Skin of body (tissue), 2 donors: Measurements from ENCODE around the gene SLC43A2. TPM values are rescaled to one million over a fixed set of nuclear protein-coding genes. Genes with fewer than 3 reads are reported as not detected.
"Not testable (repeated sequence)": the region's sequence is repeated elsewhere in the genome, so short reads cannot be mapped to it uniquely, and the experiment has no call there.

ENCODE experiments used
- DNase-seq: peaks from one replicate; lab custom pipeline; 2025; lab: John Stamatoyannopoulos, UW
- total RNA-seq: library from RNA; depleted of rRNA; stranded (reverse); fragments of >200 nt; gene quantifications from one replicate; pipeline ENCODE4 v1.2.3, GENCODE V29; 2014

Gene SLC43A2
- total RNA-seq, 1 donor from 2014 or later, result 8.1 TPM

- no peak for DNase-seq
These were observed 38.4 kb downstream of the SLC43A2 start for GRCh38 chr17:1590029-1590746.

- no peak for DNase-seq
These were observed 39.6 kb downstream of the SLC43A2 start for GRCh38 chr17:1588821-1589585.

GRCh38 chr17:1584167-1584566, 44.5 kb downstream of the SLC43A2 start:
- no peak for DNase-seq

DNA sequence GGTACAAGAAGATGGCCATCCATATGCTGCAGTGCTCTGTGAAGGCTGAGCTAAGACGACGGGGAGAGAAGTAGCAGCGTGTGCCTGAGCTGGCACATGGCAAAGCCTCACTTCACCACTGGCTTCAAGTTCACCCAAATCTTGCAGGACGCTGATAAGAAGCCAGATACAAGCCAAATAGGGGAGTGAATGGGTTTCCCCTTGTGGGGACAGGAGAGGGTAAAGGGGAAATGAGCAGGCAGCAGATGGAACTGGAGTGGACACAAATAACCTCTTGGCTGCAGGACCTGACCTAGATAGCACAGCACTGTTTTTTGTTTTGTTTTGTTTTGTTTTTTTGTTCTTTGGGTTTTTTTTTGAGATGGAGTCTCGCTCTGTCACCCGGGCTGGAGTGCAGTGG, 45.1 kb downstream of the SLC43A2 start:
- no peak for DNase-seq

DNA sequence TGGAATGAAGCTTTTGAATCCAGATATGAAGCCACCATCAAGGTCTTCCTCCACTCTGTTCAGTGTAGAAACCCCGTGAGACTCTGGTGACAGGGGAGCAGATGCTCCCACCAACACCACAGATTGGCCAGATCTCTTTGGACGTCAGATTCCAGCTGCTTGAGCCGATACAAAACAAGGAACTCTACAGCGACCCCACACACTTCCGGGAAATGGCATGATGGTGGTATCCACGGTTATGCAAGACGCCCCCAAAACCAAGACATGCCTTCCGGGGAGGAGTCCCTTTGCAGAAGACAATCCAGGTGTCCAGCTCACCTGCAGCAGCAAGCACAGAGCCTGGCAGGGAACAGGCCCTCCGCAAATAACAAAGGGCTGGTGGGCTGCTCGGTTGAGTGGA, 46.3 kb downstream of the SLC43A2 start:
- DNase-seq, result no peak

GRCh38 chr17:1580979-1581676, 47.5 kb downstream of the SLC43A2 start:
- no peak for DNase-seq

GRCh38 chr17:1578029-1578428, 50.6 kb downstream of the SLC43A2 start:
- no peak for DNase-seq

- DNase-seq, result no peak
These were observed 51.0 kb downstream of the SLC43A2 start for GRCh38 chr17:1577583-1578013.

DNA sequence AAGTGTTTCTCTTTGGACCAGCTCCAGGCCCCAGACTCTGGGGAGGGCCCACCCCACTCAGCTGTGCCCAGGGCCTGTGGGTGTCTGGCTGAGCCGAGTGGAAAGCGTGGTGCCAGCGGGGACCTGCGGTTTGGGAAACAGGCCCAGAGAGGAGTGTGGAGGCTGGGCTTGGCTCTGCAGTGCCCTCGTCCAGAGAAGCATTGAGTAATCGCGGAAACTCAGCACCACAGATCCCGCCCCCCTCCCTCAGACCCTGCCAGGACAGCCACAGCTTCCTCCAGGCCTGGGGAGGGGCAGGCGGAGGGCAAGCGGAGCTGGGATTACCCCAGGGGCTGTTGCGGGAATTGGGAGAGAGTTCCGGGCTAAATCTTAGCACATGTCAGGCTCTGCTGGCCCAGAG, 51.5 kb downstream of the SLC43A2 start:
- peak; percentile 48 for DNase-seq

GRCh38 chr17:1576500-1576899, 52.1 kb downstream of the SLC43A2 start:
- no peak for DNase-seq

DNA sequence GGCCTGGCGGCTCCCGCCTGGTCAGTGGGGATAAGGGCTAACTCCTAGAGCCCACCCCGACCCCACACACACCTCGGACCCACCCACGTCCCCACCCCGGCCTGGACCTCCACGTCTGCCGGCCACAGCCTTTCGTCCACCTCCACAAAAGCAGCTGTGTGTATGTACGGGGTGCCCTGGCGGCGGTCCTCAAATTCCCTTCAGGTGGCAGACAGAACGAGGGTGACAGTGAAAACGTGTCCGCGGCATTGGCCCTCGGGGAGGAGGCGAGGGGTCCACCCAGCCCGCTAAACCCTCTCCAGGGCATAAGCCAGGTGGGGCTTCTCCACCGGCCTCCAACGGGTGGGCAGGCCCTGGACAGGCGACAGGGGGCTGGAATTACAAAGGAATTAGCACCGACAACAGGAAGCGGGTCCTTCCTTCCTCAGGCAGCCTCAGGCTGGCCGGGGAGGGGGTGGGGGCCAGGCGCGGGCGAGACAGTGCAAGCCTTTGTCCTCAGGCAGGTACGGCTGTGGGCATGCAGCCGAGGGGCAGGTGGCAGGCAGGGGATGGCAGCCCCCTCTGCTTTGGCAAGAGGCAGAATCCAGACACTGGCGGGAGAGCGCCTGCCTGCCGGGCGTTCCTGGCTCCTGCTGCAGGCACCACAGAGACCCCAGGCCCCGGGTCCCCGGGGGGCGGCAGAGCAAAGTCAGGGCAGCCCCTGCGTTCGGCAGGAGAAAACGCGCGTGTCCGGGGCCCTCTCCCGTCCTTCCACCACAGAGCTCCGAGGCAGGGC, 53.8 kb downstream of the SLC43A2 start:
- no peak for DNase-seq

- peak; percentile 13 for DNase-seq
These were observed 54.5 kb downstream of the SLC43A2 start for GRCh38 chr17:1573932-1574696.

DNA sequence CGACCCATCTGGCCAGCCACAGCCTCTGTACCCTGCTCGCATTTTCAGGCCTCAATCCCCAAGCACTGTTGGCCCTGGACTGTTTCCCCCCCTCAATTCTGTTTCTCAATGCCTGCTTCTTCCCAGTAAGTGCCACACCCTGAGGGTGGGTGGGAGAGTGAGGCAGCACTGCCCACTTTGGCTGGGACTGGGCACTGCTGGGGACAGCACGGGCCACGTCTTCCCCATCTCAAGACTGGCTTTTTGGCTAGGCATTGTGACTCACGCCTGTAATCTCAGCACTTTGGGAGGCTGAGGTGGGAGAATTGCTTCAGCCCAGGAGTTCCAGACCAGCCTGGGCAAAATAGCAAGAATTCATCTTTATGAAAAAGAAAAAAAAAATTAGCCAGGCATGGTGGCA, 56.0 kb downstream of the SLC43A2 start:
- DNase-seq, result not testable (repeated sequence)

GRCh38 chr17:1571341-1571704, 57.3 kb downstream of the SLC43A2 start:
- no peak for DNase-seq

DNA sequence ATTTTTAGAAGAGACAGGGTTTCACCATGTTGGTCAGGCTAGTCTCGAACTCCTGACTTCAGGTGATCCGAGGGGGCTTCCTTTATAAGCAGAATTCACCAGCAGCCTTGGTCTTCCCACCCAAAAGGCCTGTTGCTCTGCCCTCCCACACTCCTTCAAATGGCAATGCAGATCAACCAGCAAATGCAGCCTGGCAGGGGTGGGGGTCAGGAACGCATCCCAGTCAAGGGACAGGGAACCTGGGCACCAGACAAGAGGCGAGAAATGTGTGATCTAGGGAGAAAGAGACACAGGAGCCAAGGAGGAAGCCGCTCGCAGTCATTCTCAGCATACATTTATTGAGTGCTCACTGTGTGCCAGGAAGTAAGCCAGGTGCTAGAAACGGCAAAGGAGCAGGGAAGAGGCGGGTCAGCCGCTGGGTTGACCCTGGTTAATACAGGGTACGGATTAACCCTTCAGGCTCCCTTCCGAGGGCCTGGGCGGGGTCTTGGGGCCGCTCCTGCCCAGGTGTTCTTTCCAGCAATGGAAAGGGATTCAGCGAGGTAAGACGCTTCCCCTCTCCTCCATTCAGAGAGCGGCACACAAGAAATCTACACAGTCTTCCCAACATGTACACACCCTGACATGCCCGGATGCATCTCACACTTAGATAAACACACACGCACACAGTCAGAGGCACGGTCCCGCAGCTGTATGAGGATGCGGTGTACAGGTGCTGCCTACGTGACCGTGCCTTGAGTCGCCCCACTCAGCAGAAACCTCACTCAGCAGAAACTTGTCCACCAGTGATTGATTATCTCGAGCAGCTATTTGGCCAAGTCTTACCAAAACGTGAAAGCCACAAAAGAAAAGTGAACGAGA, 59.5 kb downstream of the SLC43A2 start:
- DNase-seq, result no peak

- no peak for DNase-seq
These were observed 62.0 kb downstream of the SLC43A2 start for GRCh38 chr17:1566505-1567199.

DNA sequence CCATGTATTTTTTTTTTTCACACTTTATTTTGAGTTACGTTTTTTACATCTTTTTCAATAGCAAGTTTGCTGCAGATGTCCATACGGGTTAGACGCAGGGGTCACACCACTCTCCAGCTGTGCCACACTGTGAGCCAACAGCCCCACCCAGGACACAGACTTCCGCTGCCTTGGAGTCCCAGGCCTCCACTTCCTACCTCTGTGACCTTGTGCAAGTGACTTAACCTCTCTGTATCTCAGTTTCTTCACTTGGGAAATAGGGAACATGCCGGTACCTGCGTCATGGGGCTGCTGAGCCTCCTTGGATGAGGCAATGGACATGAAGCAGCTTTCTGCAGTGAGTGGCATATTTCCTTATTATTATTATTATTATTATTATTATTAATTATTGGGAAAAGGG, 62.8 kb downstream of the SLC43A2 start:
- DNase-seq, result no peak

DNA sequence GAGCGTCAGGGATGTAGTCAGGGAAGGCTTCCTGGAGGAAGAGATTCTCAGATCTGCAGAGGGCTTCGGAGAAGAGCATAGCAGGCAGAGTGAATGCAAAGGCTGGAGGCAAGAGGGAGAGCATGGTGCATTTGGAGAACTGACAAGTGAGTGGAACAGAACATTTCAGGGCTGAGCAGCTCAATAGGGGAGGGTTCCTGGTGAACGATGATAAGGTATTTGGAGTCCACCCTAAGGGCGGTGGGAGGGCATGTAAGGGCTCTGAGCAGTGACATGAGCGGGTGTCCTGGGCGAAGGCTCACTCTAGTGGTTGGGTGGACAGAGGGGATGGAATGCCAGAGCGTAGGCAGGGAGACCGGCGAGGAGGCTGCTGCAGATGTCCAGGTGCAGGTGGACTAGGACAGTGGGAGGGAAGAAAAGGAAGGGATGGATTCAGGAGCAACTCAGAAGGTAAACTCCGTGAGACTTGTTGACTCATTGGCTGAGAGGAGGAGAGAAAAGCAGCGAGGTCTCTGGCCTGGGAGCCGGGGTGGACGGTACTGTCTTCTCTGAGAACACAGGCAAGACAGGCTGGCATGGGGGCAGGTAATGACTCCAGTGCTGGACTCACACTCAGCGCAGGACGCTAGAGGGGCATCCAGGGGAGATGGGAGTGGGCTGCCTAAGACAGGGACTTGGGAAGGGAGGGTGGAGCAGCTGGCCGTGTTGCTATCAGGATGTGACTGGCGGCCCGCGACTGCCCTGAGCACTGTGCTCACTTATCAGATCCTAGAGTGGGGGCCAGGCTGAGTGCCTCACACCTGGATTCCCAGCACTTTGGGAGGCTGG, 64.6 kb downstream of the SLC43A2 start:
- DNase-seq, result no peak
